GM19395 (cell line): ENCODE results near the gene YBX2.
"Not testable (repeated sequence)": the region's sequence is repeated elsewhere in the genome, so short reads cannot be mapped to it uniquely, and the experiment has no call there.

Experiments used
- ATAC-seq: cut with Tn5 transposase; IDR thresholded peaks from one replicate; pipeline ENCODE4 v1.9.1; 2021; ENCODE audit warnings: mild to moderate bottlenecking, moderate library complexity; ENCODE audit not compliant: unreplicated experiment

YBX2 gene

GRCh38 chr17:7294614-7295153, at the start of gene YBX2:
Gene YBX2, minus strand, starts transcription at chr17:7294639. Its CDS starts 139 bp downstream, at chr17:7294500.
- no peak for ATAC-seq

- no peak for ATAC-seq
Measured at GRCh38 chr17:7343250-7343649, 48.8 kb upstream of the YBX2 start.

DNA sequence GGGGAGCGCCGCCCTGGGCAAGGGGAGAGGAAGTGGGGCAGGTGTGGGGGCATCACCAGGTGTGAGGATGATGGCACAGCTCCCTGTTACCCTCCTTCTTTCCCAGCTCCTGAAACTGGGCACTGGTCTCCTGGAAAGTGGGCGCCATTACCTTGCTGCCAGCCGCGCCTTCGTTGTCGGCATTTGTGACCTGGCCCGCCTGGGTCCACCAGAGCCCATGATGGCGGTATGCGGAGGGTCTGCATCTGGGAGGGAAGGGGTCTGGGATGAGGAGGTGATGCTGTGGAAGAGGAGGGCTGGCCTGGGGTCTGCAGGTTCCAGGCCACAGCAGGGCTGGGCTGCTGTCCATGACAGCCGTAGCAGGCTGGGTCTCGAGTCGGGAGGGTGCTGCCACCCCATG, 47.4 kb upstream of the YBX2 start:
- no peak for ATAC-seq

- no peak for ATAC-seq
Measured at GRCh38 chr17:7340179-7340578, 45.7 kb upstream of the YBX2 start.

- not testable (repeated sequence) for ATAC-seq
Measured at GRCh38 chr17:7337600-7337999, 43.2 kb upstream of the YBX2 start.

DNA sequence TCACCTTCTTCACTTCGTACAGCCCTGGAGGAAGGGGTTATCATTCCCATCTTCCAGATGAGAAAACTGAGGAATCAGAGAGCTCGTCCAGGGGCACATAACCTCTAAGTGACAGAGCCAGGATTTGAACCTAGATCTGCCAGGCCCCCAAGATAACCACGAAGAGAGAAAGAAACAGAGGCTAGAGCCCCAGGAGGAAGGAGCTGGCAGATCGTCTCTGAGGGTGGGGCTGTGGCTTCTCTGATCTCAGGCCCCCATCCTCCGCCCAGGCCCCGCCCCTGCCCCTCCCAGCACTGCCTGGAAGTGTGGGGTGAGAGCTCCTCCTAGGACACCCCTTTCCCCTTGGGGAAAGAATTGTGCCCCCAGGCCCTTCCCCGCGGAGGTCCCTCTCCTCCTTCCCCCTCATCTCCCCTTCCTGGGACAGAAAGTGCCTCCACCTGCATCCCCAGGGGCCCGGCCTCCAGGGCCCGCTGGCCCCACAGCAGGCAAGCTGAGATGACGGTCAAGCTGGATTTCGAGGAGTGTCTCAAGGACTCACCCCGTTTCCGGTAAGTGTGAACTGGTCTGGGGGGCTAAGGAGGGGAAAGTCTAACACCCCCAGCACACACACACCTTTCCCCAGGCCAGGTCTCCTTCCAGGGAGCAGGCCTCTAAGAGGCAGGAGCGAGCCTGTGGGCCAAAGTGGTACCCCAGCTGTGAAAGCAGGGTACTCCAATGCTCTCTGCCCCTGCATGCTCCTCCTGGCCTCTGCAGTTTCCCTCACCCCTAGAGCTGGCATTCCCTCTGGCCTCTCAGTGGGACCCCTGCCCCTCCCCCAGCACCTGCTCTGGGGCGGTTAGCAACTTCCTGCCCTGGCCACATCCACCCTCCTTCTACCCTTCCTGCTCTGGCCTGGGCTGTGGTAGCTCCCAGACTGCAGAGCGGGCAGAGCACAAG, 42.1 kb upstream of the YBX2 start, which contains the start of gene ACAP1:
TSS of gene ACAP1 (plus strand) at position 290 of the 936 bp plus-strand sequence. CDS start at position 496, 206 bp downstream.
- ATAC-seq, result no peak

DNA sequence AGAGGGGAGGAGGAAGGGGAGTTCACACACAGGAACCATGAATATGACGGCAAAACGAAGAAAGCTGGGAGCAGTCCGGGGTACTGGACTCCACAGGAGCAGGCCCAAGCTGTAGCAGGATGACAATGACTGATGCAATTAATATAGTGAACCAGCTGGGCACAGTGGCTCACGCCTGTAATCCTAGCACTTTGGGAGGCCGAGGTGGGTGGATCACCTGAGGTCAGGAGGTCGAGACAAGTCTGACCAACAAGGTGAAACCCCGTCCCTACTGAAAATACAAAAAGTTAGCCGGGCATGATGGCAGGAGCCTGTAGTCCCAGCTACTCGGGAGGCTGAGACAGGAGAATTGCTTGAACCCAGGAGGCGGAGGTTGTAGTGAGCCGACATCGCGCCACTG, 41.3 kb upstream of the YBX2 start:
- not testable (repeated sequence) for ATAC-seq

- no peak for ATAC-seq
Measured at GRCh38 chr17:7334938-7335538, 40.6 kb upstream of the YBX2 start.

DNA sequence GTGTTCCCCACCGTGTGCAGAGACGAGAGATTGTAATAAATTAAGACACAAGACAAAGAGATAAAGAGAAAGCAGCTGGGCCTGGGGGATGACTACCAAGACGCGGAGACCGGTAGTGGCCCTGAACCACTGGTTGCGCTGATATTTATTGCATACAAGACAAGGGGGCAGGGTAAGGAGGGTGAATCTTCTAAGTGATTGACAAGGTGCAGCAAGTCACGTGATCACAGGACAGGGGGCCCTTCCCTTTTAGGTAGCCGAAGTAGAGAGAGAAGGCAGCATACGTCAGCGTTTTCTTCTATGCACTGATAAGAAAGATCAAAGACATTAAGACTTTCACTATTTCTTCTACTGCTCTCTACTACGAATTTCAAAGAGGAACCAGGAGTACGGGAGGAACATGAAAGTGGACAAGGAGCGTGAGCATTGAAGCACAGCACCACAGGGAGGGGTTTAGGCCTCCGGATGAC, 38.2 kb upstream of the YBX2 start:
- not testable (repeated sequence) for ATAC-seq

GRCh38 chr17:7332111-7332510, 37.7 kb upstream of the YBX2 start:
- no peak for ATAC-seq

DNA sequence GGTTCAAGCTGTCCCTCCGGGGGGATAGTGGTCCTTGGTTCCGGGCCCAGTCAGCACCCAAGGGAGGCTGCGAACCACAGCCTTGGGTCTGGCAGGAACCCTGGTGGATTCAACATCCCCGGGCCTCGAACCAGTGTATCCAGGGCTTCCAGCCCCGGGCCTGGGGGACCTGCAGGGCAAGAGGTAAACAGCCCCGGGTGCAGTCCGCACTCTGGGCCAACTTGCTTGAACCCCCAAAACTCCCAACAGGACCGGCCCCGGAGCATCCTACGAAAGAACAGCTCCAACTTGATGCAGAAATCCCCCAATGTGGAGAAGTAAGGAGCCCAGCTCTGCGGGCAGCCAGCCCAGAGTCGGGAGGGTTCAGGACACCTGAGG, 36.2 kb upstream of the YBX2 start:
- ATAC-seq, result no peak

DNA sequence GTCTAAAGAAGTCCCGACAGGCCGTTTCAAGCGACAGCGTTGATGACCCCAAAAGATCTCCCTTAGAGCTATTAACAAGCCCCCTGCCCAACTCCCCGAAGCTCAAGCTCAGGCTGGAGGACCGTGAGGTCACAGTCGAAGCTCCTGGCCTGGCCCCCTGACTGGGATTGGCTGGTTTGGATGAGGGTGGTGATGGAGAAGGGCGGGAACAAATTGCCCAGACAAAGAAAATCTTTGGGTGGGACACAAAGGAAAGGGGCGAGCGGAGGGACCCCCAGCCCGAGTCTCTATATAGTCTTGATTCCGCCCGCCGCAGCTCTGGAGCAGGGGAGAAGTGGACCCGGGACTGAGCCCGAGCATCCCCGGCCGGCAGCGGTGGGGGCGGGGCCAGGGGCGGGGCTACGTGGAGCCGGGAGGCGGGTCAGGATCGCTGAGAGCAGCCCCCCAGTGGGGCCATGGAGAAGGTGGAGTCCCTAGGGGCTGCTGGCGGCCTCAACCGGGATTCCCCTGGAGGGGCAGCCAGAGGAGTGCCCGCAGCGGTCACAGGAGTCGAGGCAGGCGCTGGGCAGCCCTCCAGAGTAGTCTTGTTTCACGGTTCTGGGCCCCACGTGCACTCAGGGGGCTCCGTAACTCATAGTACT, 35.7 kb upstream of the YBX2 start:
- peak; percentile 45 for ATAC-seq

- ATAC-seq, result peak; percentile 59
Measured at GRCh38 chr17:7329374-7329996, 35.0 kb upstream of the YBX2 start.

- ATAC-seq, result peak; percentile 13
Measured at GRCh38 chr17:7328840-7329373, 34.5 kb upstream of the YBX2 start, which contains the start of gene NEURL4. Gene NEURL4, minus strand, starts transcription at chr17:7329335. Its CDS starts 23 bp downstream, at chr17:7329312.

DNA sequence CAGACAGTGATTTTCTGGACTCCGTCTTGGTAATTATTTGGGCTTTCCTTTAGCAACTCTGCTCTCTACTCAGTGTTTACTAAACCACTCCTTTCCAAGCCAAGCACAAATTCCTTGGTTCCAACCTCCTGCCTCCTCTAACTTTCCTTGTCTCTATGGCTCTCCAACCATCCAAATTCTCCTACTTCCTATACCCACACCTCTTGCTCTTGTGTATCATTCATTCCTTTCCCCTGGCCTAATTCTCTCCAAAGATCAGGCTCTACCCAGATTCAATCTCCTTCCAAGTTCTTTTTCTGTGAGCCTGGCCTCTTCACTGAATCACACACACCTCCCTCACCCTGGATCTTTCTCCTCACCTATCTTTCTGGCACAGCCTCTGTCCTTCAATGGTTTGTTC, 33.6 kb upstream of the YBX2 start:
- no peak for ATAC-seq

- no peak for ATAC-seq
Measured at GRCh38 chr17:7327501-7327900, 33.1 kb upstream of the YBX2 start.

DNA sequence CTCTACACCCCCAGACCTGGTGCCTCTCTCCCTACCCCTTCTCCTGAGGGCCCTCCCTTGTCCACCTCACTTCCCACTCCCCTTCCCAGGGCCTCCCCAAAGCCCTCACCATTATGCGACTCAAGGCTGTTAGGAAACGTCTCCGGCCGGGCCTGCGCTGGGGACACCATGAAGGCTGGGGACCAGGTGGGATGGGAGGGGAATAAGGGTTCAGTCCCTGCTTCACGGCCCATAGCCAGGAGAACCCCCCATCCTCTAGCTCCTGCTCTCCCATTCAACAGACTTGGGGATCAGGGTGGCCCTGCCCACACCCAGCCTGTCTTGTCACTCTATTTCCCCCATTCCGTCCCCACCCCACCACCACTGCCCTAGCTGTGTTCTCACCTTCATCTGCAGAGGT, 32.6 kb upstream of the YBX2 start:
- ATAC-seq, result no peak

GRCh38 chr17:7326186-7326585, 31.7 kb upstream of the YBX2 start:
- no peak for ATAC-seq

DNA sequence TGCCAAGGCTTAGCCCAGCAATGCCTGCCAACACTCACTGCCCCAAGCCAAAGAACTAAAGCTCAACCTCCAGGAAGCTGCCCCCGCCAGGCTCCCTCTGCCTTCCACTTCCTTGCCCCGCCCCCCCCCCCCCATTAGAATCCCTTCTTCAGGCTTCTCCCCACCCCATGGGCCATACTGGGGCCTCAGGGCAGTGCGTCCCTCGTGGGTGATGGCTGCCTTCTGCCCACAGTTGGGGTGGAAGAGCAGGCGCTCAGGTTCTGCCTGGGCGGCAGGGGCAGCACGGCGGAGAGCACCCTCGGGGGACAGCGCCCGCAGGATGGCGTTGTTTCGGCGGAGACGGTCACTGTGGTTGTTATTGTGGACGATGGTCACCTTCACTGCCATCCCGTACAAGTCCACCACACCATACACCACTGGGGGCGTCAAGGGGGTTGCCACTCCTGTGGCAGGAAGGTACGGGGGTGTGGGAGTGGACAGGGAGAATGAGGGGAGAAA, 30.6 kb upstream of the YBX2 start:
- no peak for ATAC-seq

DNA sequence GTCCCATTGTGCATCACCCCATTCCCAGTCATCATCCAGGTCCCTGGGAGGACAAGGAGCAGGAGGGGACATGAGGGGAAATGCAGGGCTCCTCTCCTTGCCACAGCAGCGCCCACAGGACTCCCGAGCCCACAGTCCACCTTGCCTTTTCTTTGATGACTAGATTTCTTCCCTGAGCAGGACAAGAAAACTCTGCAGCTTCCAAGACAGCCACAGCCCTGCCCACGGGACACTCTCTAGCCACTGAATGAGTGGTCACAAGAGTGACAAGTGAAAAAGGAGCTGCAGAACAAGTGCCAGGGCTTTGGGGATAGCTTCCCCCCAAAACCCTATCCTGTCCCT, 30.0 kb upstream of the YBX2 start:
- no peak for ATAC-seq
